C4-2B (cell line): ENCODE measurements around the gene NUP43.
A peak's percentile ranks its signal among the peaks of the same experiment; 100 is the strongest.

Experiments
- H3K27ac ChIP-seq: fragments of 450-650 bp; 2 replicates; pipeline ENCODE4 v1.5.1; 2017
- ZFX ChIP-seq: fragments of 450-650 bp; IDR thresholded peaks from 2 replicates; pipeline ENCODE4 v1.6.1; 2017
- TF ChIP-seq, protein P1 (sequence below): fragments of 450-650 bp; conservative IDR thresholded peaks from 2 replicates; pipeline ENCODE4 v1.5.1; 2017; ENCODE audit warnings: mild to moderate bottlenecking

NUP43 gene, protein sequence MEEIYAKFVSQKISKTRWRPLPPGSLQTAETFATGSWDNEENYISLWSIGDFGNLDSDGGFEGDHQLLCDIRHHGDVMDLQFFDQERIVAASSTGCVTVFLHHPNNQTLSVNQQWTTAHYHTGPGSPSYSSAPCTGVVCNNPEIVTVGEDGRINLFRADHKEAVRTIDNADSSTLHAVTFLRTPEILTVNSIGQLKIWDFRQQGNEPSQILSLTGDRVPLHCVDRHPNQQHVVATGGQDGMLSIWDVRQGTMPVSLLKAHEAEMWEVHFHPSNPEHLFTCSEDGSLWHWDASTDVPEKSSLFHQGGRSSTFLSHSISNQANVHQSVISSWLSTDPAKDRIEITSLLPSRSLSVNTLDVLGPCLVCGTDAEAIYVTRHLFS

DNA sequence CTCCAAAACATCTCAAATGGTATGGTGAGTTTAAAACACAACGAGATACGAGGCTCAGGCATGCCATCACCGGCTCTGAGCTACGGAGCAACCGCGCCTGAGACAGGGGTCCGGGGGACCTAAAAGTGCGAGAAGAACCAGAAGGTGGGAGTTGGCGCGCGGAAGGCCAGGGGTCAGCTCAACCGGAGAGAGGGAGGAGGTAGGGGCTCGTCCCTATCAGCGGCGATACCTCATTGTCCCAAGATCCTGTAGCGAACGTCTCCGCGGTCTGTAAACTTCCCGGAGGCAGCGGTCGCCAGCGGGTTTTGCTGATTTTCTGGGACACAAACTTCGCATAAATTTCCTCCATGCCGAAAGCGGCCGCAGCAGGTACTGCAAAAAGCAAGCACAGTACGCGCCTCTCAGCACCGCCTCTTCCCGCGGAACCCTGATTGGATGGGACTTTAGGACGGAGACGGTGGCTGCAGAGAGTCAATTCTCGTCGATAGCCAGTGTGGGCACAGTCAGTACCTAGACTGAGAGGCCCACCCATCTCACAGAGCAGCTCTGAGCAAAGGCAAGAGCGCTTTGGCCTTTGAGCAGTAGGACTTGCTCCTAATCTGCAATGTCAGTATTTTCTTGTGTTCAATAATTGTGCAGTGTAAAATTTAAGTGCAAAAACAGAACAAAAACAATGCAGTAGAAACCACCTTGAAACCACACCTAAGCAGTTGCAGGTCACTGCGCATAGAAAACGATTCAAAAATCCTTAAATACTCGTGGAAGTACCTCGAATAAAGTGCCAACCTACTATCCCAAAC, at the start of gene NUP43:
Gene NUP43 (minus strand): TSS at position 383 of the 800 bp plus-strand sequence. CDS start 34 bp downstream, at position 349.
- peak within 1 kb of the TSS; percentile 90 for H3K27ac ChIP-seq
- TF ChIP-seq, protein P1, sequence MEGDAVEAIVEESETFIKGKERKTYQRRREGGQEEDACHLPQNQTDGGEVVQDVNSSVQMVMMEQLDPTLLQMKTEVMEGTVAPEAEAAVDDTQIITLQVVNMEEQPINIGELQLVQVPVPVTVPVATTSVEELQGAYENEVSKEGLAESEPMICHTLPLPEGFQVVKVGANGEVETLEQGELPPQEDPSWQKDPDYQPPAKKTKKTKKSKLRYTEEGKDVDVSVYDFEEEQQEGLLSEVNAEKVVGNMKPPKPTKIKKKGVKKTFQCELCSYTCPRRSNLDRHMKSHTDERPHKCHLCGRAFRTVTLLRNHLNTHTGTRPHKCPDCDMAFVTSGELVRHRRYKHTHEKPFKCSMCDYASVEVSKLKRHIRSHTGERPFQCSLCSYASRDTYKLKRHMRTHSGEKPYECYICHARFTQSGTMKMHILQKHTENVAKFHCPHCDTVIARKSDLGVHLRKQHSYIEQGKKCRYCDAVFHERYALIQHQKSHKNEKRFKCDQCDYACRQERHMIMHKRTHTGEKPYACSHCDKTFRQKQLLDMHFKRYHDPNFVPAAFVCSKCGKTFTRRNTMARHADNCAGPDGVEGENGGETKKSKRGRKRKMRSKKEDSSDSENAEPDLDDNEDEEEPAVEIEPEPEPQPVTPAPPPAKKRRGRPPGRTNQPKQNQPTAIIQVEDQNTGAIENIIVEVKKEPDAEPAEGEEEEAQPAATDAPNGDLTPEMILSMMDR, result peak; percentile 58
- peak; percentile 38; the same call in 1 of the 2 replicates for TF ChIP-seq ZFX

DNA sequence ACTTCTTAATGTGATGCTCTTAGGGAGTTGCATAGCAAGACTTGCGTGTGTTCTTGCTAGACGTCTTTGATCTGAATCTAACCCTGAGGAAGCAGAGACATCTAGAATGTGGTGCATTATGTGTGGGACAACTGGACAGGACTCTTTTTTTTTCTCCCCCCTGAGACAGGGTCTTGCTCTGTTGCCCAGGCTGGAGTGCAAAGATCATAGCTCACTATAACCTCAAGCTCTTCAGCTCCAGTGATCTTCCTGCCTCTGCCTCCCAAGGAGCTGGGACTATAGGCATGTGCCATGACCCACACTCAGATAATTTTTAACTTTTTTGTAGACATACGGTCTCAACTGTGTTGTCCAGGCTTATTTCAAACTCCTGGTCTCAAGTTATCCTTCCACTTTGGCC, 37.2 kb upstream of the NUP43 start:
- no peak overlapping the region for H3K27ac ChIP-seq
- TF ChIP-seq ZFX, result no peak
- TF ChIP-seq, protein P1, result no peak

DNA sequence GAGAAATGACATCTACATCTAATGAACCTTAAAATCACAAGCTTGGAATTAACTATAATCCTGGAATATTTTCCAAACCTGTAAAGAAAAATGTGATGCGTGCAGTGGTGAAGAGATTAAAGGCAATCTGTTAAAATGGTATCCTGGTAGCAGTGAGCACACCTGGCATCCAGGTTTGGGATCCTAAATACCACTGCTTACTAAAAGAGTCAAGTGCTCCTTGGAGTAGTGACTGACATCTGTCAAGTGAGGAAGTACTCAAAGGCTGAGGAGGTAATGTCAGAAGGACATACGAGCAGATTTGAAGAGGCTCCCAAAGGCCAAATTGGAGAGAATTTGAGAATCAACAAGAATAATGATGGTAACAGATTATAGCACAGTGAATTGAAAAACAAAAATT, 36.0 kb upstream of the NUP43 start:
- TF ChIP-seq, protein P1, result no peak
- TF ChIP-seq ZFX, result no peak
- no peak overlapping the region for H3K27ac ChIP-seq

DNA sequence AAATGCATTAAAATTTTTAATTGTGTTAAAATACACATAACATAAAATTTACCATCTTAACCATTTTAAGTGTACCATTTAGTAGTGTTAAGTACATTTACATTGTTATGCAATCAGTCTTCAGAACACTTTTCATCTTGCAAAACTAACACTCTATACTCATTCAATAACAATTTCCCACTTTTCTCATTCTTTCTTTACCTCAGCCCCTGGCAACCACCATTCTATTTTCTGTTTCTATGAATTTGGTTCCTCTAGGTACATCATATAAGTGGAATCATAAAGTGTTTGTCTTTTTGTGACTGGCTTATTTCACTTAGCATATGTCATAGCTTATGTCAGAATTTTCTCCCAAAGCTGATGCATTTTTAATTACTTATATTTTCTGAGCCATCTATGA, 35.4 kb upstream of the NUP43 start:
- H3K27ac ChIP-seq, result no peak overlapping the region
- no peak for TF ChIP-seq ZFX

DNA sequence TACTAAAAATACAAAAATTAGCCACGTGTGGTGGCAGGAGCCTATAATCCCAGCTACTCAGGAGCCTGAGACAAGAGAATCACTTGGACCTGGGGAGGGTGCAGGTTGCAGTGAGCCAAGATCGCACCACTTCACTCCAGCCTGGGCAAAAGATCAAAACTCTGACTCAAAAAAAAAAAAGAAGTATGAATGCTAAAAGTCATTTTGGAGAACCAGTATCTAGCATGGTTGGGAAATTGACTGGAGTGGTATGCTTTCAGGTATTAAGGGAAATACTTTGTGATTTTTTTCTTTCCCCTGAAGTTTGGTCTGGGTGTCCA, 33.3 kb upstream of the NUP43 start:
- H3K27ac ChIP-seq, result no peak overlapping the region
- no peak for TF ChIP-seq ZFX
- TF ChIP-seq, protein P1, result no peak

DNA sequence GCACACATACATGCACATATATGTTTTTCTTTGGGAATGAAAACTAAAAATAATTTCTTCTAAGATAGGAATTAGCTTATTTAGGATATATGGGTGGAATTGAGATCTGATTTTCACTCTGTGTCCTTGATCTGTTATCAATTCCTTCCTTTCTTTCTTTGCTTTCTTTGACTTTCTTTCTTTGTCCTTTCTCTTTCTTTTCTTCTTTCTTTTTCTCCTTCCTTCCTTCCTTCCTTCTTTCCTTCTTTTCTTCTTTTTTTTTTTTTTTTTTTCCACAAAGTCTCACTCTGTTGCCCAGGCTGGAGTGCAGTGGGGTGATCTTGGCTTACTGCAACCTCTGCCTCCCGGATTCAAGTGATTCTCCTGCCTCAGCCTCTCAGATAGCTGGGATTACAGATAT, 31.3 kb upstream of the NUP43 start:
- no peak overlapping the region for H3K27ac ChIP-seq
- TF ChIP-seq, protein P1, result no peak
- TF ChIP-seq ZFX, result no peak

DNA sequence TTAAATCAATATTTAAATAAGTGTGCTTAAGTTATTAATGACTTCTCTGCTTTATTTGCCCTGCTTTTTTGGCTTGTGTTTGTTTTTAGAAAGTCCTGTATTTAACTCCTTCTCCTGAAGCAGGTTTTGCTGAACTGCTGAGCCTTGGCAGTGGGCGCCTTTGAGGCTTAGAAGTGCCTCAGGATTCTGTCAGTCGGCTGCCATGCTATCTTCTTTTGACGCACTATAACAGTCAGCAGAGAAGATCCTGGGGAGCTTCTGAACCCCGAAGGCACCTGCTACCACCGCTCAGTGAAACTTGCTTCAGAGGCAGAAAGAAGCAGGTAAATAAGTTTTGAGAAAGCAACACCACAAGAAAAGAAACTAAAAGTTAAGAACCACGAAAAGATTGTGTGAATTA, 25.6 kb upstream of the NUP43 start:
- no peak overlapping the region for H3K27ac ChIP-seq
- TF ChIP-seq, protein P1, result no peak
- no peak for TF ChIP-seq ZFX
